Hematopoietic multipotent progenitor cell treated with erythropoietin and hydrocortisone succinate and interleukin-3 and kit ligand, for 17 days (in vitro differentiated cells): ENCODE data around the gene NPC1L1.

ENCODE experiments used
- DNase-seq: peaks from one replicate; pipeline ENCODE4 v3.0.0-alpha.2; 2015; ENCODE audit warnings: low spot score

NPC1L1 gene

DNA sequence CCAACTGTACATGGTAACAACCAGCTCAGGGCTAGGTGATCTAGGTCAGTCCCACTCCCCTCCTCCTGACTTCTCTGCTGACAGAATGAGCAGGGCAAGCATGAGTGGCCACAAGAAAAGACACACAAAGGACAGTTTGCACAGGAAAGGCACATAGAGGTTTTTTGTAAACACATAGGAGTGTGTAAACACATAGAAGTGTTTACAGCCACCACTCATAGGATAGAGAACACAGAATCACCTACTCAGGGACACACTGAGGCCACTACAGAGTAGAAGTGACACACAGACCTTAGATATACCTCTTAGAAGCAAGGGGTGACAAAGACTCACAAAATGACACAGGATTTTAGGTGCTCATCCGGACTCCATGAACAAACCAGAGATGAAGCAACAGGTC, 69.7 kb downstream of the NPC1L1 start:
- no peak for DNase-seq

DNA sequence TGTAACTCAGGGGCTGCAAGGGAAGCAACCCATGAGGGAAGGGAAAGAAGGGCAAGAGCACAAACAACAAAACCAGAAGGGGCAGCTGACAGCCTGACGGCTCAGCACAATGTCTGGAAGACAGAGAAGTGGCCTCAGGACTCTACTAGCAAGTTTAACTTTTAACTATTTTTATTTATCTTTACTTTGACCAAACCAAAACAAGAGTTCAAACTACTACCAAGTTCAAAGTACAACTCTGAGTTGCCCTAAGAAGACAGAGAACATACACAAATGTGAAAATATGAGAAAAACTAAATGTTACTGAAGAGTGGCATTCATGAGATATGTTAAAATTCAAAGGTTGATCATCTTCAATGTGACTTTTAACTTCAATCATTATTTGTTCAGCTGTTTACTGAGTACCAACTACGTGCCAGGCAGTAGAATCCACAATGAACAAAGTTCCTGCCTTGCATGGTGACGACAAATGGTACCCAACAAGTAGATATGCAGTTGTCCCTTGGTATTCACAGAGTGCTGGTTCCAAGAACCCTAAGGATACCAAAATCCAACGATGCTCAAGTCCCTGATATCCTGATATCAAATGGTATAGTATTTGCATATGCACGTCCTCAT, 70.4 kb downstream of the NPC1L1 start:
- no peak for DNase-seq

DNA sequence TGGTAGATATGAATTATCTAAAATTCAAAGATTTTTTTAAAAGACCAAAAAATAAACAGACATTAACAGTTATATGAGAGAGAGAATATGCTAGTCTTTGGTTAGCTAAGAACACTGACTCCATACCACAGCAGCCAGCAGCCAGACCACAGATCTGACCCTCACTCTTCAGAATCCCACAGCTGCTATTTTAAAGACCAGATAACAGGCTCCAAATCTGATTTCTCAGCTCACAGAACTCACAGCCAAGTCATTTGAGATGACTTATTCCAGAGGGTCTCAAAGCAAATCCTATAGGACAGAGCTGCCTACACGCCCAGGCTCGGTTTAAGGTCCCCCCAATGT, 71.0 kb downstream of the NPC1L1 start:
- no peak for DNase-seq

GRCh38 chr7:44469461-44470134, 71.5 kb downstream of the NPC1L1 start:
- DNase-seq = no peak

GRCh38 chr7:44467217-44467548, 73.9 kb downstream of the NPC1L1 start:
- no peak for DNase-seq

- no peak for DNase-seq
Measured at GRCh38 chr7:44466300-44467216, 74.6 kb downstream of the NPC1L1 start.

DNA sequence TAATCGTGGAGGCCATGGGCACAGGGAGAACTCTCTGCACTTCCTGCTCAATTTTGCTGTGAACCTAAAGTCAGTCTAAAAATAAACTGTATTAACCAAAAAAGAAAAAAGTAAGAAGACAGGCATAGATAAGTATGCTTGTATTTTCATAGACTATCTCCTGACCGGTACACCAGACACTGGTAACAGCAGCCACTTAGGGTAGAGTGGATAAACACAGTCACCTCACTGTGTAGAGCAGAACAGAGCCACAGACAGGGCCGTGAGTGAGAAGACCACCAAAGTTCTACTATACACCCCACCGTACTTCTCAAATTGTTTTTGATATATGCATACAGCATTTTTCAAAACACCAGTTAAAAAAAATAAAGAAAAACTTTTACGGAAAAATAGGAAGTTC, 75.6 kb downstream of the NPC1L1 start:
- DNase-seq = no peak

DNA sequence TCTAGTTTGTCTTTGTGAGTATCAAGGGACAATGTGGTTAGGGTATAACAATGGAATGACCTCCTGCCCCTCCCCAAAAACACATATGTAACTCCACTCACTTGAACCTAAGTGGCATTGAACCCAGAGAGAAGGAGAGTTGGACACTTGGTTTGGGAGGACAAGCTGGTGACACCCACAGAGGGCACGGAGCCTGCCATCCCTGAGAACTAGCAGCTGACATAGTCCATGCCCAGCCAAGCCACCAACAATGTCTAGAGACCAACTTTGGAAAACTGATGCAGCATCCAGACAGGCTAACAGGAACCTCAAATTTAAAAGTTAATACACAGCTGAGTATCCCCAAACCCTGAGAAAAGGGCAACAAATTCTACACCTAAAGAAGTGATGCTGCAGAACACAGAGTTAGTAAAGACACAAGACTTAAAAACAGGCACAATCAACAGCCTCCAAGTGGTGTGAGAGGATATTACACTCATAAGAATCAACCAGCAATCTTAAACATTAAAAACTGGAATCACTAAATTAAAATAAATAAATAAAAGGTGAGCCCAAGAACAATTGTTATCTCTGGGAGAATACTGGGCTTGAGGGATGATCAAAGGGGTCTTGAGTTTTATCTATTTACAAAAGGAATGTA, 77.8 kb downstream of the NPC1L1 start:
- DNase-seq = no peak
